8988T (cell line): Measurements from ENCODE around the gene EAPP.
"Not testable (repeated sequence)": the region's sequence is repeated elsewhere in the genome, so short reads cannot be mapped to it uniquely, and the experiment has no call there.

Experiments
- DNase-seq: peaks from one replicate; pipeline ENCODE4 v3.0.0; 2011

EAPP gene

DNA sequence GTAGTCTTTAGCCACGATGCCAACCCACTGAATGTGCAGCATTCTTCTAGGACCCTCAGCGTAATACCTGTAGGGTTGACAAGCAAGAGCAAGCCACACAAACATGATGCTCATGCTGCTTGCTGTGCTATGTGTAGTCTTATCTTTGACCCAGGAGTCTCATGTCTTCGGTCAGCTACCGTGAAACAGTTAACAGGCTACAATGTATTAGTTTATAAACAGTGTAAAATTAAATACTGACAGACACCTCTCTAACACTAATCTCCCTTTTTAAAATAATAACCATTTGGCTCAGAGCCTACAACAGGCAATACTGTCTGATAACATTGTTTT, 1.9 kb downstream of the EAPP start:
- DNase-seq: no peak

DNA sequence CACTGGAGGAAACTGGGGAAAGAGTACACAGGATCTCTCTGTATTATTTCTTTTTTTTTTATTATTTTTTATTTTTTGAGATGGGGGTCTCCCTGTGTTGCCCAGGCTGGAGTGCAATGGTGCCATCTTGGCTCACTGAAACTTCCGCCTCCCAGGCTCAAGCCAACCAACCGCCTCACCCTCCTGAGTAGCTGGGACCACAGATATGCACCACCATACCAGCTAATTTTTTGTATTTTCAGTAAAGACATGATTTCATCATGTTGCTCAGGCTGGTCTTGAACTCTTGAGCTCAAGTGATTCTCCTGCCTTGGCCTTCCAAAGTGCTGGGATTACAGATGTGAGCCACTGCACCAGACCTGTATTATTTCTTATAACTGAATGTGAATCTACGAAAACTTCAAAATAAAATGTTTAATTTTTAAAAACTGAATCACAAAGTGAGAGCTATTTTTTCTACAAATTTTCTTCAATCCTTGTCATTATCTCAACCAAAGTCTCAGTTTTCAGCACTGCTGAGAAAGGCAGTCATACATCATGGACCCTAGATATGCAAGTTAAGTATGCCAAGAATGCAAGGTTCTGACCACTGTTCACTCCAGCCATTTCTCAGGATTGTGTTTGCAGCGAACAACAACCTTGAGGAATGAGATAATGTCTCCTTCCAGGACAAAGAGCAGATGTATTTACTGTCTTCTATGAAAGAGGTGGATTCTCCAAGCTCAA, 2.4 kb downstream of the EAPP start:
- no peak for DNase-seq

GRCh38 chr14:34527591-34527990, 11.9 kb downstream of the EAPP start:
- DNase-seq: no peak

GRCh38 chr14:34524216-34524615, 15.3 kb downstream of the EAPP start:
- DNase-seq: not testable (repeated sequence)

DNA sequence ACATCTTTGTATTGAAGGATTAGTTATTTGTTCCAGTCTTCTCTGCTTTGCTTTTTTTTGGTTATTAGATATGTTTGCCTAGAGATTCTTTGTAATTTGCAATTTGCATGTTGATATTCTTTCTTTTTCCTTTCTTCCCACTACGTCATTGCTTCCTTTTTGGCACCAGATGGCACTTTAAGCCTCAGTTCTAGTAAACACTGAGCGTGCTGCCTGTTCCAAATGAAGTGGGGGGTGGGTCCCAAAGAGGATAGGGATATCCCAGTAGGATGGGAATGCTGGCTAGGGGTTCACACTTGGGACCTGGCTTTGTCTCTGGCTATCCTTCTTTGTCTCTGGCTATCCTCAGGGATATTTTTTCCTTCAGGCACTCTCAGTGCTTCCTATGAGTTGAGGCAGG, 17.0 kb downstream of the EAPP start:
- DNase-seq: no peak

DNA sequence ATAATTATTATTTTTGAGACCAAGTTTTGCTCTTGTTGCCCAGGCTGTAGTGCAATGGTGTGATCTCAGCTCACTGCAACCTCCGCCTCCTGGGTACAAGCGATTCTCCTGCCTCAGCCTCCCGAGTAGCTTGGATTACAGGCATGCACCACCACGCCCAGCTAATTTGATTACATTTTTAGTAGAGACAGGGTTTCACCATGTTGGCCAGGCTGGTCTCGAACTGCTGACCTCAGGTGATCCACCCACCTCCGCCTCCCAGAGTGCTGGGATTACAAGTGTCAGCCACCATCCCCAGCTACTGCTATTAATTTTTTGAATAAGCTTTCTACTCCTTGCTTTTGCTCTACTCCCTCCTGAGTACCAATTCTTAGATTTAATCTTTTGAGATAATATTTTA, 18.4 kb downstream of the EAPP start:
- DNase-seq: not testable (repeated sequence)

- not testable (repeated sequence) for DNase-seq
These were observed 19.1 kb downstream of the EAPP start for GRCh38 chr14:34520304-34520970.

GRCh38 chr14:34507884-34508283, 31.6 kb downstream of the EAPP start:
- no peak for DNase-seq

DNA sequence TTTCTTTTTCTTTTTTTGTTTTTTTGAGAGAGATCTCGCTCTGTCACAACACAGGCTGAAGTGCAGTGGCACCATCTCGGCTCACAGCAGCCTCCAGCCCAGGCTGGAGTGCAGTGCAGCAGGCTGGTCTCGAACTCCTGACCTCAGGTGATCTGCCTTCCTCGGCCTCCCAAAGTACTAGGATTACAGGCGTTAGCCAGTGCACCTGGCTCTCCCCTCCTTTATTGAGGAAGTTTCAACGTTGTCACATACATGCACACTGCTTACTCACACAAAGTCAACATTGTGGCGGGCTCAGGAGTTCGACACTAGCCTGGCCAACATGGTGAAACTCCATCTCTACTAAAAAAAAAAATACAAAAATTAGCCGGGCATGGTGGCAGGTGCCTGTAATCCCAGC, 32.0 kb downstream of the EAPP start:
- DNase-seq: no peak

DNA sequence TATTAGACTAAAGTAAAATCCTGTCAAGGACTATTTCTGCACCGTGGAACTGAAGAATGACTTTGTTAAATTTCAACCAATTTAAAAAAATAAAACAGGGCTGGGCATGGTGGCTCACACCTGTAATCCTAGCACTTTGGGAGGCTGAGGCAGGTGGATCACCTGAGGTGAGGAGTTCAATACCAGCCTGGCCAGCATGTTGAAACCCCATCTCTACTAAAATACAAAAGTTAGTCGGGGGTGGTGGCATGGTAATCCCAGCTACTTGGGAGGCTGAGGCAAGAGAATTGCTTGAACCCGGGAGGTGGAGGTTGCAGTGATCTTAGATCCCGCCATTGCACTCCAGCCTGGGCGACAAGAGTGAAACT, 34.4 kb downstream of the EAPP start:
- DNase-seq: not testable (repeated sequence)

DNA sequence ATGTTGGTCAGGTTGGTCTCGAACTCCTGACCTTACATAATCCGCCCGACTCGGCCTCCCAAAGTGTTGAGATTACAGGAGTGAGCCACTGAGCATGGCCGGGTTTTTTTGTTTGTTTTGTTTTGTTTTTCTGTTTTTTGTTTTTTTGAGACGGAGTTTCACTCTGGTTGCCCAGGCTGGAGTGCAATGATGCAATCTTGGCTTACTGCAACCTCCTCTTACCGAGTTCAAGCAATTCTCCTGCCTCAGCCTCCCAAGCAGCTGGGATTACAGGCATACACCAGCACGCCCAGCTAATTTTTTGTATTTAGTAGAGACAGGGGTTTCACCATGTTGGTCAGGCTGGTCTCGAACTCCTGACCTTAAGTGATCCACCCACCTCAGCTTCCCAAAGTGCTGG, 35.5 kb downstream of the EAPP start:
- not testable (repeated sequence) for DNase-seq

- no peak for DNase-seq
These were observed 36.8 kb downstream of the EAPP start for GRCh38 chr14:34502545-34503225.

GRCh38 chr14:34502001-34502400, 37.5 kb downstream of the EAPP start:
- DNase-seq: no peak

DNA sequence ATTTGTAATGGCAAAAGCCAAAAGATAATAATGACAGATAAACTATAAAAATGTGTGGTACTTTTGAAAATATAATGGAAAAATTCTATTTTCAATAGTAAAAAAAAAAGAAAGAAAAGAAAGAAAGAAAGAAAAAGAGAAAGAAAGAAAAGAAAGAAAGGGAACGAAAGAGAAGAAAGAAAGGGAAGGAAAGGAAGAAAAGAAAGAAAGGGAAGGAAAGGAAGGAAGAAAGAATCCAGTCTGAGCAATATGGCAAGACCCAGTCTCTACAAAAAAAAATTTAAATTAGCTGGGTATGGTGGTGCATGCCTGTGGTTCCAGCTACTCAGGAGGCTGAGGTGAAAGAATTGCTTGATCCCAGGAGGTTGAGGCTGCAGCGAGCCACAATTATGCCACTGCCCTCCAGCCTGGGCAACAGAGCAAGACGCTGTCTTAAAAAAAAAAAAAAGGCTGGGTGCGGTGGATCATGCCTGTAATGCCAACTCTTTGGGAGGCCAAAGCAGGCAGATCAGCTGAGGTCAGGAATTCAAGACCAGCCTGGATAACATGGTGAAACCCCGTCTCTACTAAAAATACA, 38.4 kb downstream of the EAPP start:
- DNase-seq: no peak

DNA sequence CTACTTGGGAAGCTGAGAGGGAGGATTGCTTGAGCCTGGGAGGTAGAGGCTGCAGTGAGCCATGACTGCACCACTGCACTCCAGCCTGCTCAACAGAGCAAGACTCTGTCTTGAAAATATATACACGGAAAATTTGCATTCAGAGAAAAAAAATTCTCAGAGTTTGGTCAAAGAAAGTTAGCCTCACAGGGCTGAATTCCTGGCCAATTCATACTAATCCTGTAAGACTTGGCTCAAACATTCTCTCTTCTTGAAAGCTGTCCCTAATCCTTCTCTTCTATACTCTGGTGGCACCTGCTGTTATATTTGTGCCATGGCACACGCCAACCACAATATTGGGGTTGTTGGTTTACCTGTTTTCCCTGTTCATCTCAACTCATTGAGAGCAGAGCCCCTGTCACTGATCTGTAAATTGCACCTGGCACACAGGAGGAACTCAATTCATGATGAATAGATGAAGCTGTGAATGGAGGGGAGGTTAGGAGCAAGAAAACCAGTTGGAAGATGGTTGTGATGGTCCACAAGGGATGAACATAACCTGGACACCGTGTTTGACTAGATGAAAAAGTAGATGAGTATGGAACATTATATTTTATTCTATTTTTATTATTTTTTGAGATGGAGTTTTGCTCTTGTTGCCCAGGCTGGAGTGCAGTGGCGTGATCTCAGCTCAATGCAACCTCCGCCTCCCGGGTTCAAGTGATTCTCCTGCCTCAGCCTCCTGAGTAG, 40.7 kb downstream of the EAPP start:
- DNase-seq: no peak

- peak; percentile 65 for DNase-seq
These were observed 42.6 kb downstream of the EAPP start for GRCh38 chr14:34496679-34497513.

DNA sequence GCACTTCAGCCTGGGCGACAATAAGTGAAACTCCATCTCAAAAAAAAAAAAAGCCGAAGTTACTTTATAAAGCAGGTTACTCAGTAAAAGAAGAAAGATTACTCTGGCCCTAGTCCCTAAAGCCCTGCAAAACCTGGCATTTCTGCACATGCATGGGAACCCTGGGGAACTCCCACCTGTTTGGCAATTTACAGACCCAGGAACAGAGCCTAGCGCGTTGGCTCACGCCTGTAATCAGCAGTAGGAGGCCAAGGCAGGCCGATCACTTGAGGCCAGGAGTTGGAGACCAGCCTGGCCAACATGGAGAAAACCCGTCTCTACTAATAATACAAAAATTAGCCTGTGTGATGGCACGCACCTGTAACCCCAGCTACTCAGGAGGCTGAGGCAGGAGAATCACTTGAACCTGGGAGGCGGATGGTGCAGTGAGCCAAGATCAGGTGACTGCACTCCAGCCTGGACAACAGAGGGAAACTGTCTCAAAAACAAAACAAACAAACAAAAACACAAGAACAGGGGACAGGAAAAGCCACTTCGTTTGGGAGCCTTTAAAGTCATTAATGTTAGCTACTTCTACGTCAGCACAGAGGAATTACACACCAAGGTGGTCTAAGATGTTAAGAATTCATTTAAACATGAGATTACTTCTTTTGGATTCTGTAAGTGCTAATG, 43.4 kb downstream of the EAPP start:
- DNase-seq: no peak

- DNase-seq: no peak
These were observed 50.2 kb downstream of the EAPP start for GRCh38 chr14:34489324-34489723.

DNA sequence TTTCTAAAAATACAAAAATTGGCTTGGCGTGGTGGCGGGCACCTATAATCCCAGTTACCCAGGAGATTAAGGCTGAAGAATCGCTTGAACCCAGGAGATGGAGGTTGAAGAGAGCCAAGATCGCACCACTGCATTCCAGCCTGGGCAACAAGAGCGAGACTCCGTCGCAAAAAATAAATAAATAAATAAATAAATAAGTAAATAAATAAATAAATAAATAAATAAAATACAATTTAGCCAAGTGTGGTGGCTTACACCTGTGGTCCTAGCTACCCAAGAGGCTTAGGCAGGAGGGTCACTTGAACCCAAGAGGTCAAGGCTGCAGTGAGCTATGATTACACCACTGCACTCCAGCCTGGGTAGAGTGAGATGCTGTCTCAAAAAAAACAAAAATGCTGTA, 51.0 kb downstream of the EAPP start:
- no peak for DNase-seq

- no peak for DNase-seq
These were observed 54.8 kb downstream of the EAPP start for GRCh38 chr14:34484726-34485125.

GRCh38 chr14:34482463-34482862, 57.0 kb downstream of the EAPP start:
- DNase-seq: no peak

- DNase-seq: no peak
These were observed 59.8 kb downstream of the EAPP start for GRCh38 chr14:34479694-34480093.
